Fibroblast of the conjunctiva (primary cell): ENCODE data around the gene SLC49A4.

Source experiments
- DNase-seq: peaks from one replicate; pipeline ENCODE4 v3.0.0-alpha.2; 2010; ENCODE audit warnings: low read depth

SLC49A4 gene

GRCh38 chr3:122786066-122786465 is 8.8 kb upstream of the SLC49A4 start:
- no peak for DNase-seq

GRCh38 chr3:122787872-122788271 is 7.0 kb upstream of the SLC49A4 start:
- no peak for DNase-seq

- no peak for DNase-seq
Observed at GRCh38 chr3:122789585-122790273, 5.1 kb upstream of the SLC49A4 start.

GRCh38 chr3:122793568-122794416 is 1.1 kb upstream of the SLC49A4 start, which contains the start of gene HSPBAP1:
Gene HSPBAP1 (minus strand): TSS chr3:122793831. CDS start chr3:122793680, 151 bp downstream.
- DNase-seq, result peak; percentile 79

- no peak for DNase-seq
Observed at GRCh38 chr3:122794483-122794778, 438 bp upstream of the SLC49A4 start.

GRCh38 chr3:122795674-122796195 is 866 bp downstream of the SLC49A4 start:
- DNase-seq, result no peak

GRCh38 chr3:122797291-122797690 is 2.4 kb downstream of the SLC49A4 start:
- DNase-seq, result no peak

- no peak for DNase-seq
Observed at GRCh38 chr3:122799322-122799721, 4.5 kb downstream of the SLC49A4 start.

- DNase-seq, result no peak
Observed at GRCh38 chr3:122800031-122800430, 5.2 kb downstream of the SLC49A4 start.

GRCh38 chr3:122800706-122801237 is 5.9 kb downstream of the SLC49A4 start:
- no peak for DNase-seq

- no peak for DNase-seq
Observed at GRCh38 chr3:122802323-122802722, 7.5 kb downstream of the SLC49A4 start.

GRCh38 chr3:122803977-122804376 is 9.1 kb downstream of the SLC49A4 start:
- no peak for DNase-seq

- no peak for DNase-seq
Observed at GRCh38 chr3:122810734-122811133, 15.9 kb downstream of the SLC49A4 start.

GRCh38 chr3:122816587-122816986 is 21.7 kb downstream of the SLC49A4 start:
- no peak for DNase-seq

- DNase-seq, result no peak
Observed at GRCh38 chr3:122824465-122825381, 29.9 kb downstream of the SLC49A4 start.

- no peak for DNase-seq
Observed at GRCh38 chr3:122825460-122825859, 30.6 kb downstream of the SLC49A4 start.

GRCh38 chr3:122826278-122826677 is 31.4 kb downstream of the SLC49A4 start:
- no peak for DNase-seq

GRCh38 chr3:122828281-122828680 is 33.4 kb downstream of the SLC49A4 start:
- DNase-seq, result no peak

GRCh38 chr3:122835590-122835989 is 40.7 kb downstream of the SLC49A4 start:
- no peak for DNase-seq

- no peak for DNase-seq
Observed at GRCh38 chr3:122843604-122844003, 48.7 kb downstream of the SLC49A4 start.

GRCh38 chr3:122857019-122857418 is 62.1 kb downstream of the SLC49A4 start:
- DNase-seq, result peak; percentile 27

GRCh38 chr3:122858373-122858772 is 63.5 kb downstream of the SLC49A4 start:
- peak; percentile 38 for DNase-seq
